Left forelimb (tissue), 1 donor: ENCODE results near the gene HAT1.
"Not testable (repeated sequence)": the region's sequence is repeated elsewhere in the genome, so short reads cannot be mapped to it uniquely, and the experiment has no call there.

Source experiments
- DNase-seq: peaks from one replicate; pipeline ENCODE4 v3.0.0-alpha.2; 2018; ENCODE audit warnings: low spot score

The HAT1 gene

DNA sequence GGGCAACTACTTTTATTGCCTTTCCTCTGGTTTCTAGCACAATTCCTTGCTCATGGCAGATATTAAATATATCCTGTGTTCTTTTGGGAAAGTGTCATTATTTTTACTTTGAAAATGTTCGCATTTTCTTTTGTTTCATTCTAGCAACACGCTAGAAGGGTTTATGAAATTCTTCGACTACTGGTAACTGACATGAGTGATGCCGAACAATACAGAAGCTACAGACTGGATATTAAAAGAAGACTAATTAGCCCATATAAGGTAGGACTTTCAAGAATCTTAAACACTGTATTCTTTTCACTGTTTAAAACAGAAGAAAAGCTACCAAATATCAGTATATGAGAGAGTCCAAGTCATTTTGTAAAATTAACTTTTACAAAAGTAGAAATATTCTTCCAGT, 56.8 kb downstream of the HAT1 start:
- no peak for DNase-seq

DNA sequence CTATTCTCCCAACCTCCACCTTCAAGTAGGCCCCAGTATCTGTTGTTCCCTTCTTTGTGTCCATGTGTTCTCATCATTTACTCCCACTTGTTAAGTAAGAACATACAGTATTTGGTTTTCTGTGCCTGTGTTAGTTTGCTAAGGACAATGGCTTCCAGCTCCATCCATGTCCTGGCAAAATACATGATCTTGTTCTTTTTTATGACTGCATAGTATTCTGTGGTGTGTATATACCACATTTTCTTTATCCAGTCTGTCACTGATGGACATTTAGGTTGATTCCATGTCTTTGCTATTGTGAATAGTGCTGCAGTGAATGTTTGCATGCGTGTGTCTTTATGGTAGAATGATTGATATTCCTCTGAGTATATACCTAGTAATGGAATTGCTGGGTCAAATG, 61.7 kb downstream of the HAT1 start:
- DNase-seq, result not testable (repeated sequence)

DNA sequence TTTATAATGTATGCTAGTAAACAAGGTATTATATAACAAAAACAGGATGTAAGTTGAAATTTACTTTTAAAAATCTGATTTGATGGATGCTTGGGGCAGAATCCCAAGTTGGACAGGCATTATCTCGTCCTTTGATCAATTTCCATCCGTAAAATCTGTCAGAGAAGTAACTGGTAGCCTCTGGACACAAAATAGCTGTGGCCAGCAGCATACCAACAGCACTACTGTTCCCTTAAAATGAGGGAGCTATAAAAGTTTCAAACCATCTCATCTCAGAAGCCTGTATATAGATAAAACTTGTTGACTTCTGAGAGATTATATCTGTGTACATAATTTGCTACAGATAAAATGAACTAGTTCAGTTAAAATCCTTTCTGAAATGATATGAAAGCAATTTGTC, 62.8 kb downstream of the HAT1 start:
- no peak for DNase-seq

DNA sequence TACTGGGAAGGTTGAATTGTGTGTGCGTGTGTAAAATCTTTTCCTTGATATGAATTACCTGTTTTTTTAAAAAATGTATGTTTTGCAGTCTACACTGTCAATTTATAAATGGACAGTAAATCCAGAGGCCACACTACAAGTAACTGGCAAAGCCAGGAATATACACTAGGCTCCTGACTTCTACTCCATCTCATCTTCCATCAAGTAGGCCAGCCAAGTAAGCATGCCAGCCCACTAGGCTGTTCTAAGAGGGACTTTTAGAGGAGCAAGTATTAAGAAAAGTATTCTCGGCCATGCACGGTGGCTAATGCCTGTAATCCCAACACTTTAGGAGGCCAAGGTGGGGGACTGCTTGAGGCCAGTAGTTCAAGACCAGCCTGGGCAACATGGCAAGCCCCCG, 64.5 kb downstream of the HAT1 start:
- no peak for DNase-seq

DNA sequence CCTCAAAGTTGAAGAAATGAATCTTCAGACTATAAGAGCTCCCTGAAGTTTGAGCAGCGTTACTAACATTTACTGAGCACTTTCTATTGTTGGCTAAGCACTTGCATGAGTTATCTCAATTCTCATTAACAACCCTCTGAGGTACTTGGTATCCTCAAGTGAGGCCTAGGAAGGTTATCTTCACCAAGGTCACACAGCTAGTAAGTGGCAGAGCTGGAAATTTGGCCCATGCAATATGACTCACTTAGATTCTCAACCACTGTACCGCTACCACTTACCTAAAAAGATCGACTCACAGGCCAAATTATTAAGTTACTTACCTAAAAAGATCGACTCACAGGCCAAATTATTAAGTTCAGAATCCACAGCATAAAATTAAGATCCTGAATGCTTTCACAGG, 68.8 kb downstream of the HAT1 start:
- no peak for DNase-seq

DNA sequence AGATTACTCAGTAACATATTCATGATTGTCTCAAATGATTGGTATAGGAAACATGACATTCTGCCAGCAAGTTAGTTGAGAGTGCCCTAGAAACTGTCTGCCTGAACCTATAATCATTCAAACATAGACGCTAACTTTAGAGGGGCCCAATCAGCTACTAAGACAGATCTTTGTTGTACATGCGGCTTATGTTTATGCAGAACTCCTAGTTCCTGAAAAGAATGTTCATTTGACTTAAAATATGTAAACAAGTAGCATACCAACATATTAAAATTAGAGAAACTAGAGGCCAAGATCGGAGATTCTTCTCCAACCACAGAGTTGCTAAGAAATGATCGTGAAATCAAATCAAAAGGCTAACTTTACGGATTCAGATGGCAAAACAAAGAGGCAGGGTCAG, 73.3 kb downstream of the HAT1 start:
- no peak for DNase-seq

DNA sequence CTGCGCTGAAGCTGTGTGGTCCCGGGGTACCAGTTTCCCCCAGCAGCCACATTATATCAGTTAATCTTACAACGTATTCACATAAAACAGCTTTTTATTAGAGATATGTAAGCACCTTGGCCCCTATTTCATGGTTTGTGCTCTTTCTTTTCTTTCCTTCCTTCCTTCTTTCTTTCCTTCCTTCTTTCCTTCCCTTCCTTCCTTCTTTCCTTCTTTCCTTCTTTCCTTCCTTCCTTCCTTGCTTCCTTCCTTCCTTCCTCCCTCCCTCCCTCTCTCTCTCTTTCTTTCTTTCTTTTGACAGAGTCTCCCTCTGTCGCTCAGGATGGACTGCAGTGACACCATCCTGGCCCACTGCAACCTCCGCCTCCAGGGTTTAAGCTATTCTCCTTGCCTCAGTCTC, 73.8 kb downstream of the HAT1 start:
- DNase-seq, result no peak

DNA sequence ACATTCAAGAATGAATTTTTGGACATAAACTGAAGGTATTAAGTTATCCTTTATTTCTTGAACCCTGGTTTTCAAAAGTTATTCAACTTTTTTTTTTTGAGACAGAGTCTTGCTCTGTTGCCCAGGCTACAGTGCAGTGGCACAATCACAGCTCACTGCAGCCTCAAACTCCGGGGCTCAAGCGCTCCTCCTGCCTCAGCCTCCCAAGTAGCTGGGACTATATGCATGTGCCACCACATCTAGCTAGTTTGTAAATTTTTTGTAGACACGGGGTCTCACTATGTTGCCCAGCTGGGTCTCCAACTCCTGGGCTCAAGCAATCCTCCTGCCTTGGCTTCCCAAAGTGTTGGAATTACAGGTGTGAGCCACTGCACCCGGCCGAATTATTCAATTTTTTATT, 74.8 kb downstream of the HAT1 start:
- DNase-seq, result not testable (repeated sequence)

DNA sequence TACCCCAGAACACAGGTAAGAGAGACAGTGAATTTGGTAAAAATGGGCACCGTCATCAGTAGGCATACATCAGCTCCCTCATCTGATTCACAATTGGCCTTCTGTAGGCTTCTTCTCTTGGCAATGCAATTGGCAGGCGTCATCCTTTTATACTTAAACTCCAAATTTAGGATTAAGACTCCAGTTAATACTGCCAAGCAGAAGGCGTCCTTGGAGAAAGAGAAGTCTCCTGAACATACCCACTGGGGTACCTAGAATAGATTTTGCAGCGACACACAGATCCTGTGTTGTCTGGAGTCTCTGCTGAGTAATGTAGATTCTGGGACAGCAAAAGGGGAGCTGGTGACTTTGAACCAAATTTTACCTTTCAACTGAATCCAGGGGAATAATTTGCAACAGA, 76.9 kb downstream of the HAT1 start:
- no peak for DNase-seq

DNA sequence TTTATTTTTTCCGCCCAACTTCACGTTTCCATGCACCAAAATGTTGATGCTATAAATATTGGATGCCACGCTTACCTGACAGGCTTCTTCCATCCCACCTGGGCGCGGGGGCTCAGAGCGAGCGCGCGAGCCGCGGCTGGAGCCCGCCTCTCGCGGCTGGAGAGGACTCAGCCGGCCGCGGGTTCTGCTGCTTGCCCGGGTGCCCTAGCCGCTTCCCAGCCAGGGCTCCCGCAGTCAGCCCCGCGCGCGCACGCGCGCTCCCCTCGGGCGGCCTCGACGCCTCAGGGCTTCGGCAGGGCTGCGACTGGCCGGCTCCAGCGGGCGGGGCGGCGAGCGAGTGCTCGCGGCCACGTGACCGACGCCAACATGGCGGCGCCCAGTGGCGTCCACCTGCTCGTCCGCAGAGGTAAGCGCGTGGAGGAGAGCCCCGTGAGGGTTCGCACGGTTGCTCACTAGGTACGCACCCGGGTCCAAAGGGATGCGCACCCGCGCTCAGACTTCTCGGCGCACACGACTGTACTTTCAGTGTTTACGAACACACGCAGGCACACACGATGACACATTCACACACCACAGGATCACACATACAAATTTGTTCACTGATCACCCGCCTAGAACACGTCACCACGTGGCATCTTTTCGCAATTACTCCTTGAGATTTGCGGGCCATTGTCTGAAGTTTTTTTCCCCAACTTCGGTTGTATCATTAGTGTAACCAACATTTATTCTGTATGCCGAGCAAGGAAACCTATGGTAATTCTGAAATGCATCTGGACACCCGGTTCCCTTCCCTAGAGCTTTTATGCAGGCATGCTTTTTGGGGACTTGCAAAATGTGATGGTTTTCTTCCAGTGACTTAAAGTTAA, 77.6 kb downstream of the HAT1 start, which contains the start of gene METAP1D:
Gene METAP1D, plus strand, starts transcription at position 350 of the 866 bp plus-strand sequence. Its CDS starts 17 bp downstream, at position 367.
- DNase-seq, result peak; percentile 92

DNA sequence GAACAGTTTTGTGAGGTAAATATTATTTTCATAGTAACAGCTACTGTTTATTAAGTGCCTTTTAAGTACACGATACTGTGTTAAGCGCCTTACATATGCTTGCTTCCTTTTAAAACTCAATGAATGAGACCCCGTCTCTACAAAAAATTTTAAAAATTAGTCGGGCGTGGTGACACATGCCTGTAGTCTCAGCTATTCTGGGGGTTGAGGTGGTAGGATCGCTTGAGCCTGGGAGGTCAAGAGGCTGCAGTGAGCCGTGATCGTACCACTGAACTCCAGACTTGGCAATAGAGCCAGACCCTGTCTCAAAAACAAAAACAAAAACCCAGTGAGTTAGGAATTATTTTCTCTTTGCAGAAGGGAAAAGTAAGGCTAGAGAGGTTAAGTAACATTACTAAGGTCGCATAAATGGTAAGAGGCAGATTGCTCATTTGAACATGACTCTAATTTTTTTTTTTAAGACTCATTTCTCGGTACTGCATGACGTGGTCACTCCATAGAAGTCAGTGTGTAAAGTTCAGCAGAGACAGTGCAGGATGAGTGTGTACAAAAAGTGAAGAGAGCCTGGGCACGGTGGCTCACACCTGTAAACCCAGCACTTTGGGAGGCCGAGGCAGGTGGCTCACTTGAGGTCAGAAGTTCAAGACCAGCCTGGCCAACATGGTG, 78.6 kb downstream of the HAT1 start:
- no peak for DNase-seq

DNA sequence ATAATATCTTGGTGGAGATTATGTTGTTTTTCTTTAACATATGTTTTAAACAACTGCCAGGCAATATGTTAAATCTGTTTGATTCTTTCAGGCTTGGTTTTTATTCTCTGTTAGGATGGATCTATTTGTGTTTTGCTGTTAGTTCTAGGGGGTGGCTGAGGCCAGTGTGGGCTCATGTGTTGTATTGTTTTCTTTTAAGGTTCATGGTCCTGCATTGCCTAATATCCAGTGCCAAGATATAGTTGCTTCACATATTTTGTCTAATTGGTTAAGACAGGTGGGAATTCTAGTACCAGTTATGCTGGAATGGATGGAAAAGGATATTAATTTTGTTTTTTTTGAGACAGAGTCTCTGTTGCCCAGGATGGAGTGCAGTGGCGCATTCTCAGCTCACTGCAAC, 85.1 kb downstream of the HAT1 start:
- DNase-seq, result no peak

DNA sequence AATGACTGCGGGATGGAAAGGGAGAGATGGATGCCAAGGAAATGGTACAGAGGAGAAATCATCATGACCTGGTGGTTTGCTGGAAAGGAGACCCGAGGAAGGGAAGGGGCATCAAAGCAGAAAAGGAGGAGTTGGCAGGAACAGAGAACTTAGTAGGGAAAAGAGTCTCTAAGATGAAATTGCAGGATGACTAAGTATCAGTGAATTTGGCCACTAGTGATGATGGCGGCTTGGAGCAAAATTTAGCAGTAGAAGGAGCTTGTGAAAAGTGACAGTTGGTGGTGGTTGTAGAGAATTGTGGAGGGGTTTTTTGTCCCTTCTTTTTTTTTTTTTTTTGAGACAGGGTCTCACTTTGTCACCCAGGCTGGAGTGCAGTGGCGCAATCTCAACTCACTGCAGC, 87.6 kb downstream of the HAT1 start:
- no peak for DNase-seq

DNA sequence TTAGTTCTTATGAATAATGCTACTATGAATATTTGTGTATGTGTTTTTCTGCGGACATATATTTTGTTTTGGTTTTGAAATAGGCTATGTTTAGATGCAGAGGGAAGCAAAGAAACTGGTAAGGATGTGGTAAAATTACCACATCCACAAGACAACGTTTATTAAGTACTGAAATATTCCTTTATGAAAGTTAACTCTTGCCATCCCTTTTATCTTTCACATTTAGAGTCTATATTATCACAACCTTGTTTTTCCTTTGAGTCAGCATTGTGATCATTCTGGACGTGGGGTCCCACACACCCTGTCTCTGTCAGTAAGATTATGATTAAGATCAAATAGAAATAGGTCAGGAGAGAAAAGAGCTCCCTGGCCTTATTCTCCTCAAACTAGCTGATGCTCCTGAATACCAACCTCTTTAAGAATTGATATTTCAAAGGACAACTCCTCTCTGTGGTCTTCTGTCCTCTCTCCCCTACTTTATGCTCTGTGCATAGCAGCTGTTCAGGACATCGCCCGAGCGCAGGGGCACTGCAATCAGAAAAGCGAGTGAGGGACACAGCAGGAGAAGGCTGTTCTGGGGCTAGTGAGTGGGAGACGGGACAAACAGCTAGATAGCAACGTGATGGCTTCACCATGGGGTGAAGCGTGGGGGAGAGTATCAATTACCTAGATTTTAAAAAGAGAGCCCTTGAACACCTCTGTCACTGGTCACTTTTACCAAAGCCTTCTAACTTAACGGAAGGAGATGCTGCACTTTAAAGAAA, 89.7 kb downstream of the HAT1 start:
- DNase-seq, result no peak

DNA sequence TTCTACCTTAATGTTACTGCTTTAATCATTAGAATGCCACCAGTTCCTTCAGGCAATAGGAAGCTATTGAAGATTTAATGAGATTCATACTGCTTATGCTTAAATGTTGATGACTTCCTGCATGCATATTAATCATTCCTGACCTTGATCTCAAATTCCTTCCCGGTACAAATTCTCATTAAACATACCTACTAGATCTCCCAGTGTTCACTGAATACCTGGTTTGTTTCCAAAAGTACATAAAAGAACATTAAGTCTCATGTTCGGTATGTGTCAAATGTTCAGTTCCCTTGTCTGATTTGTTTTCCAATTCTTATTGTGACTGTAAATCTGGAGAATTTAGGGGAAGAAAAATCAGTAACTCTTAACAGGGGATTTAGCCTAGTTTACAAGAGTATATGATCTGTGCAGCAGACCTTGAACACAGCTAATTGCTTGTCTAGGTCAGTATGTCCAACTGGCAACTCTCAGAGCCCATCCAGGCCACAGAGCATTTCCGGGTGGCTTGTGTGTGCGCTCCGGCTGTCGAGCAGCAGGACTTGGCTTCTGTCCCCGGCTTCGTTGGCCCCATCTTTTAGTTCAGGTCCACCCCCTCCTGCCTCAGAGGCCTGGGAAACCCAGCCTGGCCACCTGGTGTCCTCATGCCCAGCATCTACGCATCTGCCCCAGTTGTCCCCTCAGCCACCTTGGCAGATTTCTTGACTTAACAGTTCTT, 90.6 kb downstream of the HAT1 start:
- DNase-seq, result no peak

DNA sequence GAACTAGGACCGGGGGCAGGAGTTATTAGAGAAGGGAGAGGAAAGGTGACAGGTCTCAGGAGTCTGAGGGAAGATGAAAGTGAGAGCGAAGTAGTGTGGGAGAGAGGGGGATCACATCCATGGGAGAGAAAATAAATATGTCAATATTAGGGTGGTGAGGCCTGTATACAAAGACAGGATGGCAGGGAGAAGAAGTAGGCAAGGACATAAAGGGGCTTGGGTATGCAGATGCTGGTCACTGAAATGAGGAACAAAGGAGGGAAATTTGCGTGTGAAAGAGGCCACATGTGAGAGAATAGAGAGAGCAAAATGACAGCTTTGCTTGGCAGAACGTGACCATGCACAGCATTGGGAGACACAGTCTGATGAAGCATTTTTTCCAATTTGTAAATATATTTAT, 91.1 kb downstream of the HAT1 start:
- DNase-seq, result no peak

DNA sequence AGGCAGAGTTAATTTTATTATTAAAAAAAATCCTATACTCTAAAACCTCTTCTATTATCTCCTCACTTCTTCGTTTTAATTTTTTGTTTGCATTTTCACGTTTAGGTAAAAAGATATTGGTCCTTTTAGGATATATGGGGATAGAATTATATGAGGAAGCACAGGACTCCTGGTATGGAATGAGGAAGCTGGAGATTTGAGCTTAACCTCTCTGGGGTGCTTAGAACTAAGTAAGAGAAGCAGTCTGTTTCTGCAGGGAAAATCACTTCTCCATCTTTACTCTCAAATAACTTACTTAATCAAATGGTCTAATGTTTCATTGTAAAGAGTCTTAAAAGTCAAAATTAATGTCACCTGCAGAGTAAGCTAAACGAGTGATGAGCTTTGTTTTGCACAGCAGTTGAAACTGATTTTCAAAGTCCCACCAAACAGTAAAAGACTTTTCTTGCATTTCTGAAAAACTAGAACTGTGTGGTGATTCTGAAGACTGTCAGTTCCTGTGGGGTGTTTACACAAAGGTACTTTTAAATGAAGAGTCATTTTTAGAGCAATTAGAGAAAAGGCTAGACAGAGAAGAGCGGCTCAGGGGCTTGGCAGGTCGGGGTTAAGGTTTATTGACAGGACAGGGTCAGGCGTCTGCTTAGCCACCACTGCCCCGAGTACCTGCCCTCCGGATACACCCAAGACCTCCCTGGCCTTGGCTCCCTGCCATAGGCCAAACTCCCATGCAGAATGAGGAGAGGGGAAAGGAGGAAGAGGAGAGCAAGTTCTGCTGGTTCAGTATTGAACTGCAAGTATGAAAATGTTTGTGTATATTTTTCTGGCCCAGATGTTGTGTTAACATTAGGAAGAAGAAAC, 99.0 kb downstream of the HAT1 start:
- DNase-seq, result no peak

DNA sequence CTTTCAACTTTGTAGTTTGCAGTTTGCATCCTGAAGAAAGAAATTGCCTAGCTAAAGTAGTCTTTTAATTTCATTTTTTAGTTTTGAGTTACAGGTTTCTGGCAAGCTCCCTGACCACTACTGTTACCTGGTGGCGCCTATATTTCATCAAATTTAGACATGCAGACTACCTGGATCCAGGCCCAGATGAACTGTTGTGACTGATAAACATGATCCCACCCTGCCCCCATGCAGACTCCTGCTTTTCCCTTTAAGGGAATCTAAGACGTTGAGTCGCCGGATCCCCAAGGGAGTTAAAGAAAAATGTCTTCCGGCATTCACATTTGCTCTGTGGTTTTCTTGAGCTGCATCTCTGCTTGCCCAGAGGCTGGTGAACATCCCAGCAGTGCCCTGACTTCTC, 99.7 kb downstream of the HAT1 start:
- DNase-seq, result no peak

DNA sequence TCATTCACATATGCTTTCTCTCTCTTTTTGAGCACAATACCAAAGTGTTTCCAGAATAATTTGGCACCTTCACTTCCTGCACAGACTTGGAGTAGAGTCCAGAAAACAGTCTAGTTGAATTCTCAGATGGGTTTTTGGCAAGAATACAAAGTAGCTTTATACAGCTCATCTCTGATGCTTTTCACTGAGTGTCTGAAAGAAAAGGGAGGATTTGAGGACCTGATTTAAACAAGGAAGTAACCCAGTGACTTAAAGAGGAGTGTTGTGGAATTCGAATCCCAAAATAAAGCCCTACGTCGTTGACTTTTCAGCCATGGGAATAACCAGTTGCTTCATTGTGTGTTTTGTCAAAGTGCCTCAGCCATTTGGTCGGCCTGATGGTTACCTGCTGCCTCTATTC, 109.3 kb downstream of the HAT1 start:
- no peak for DNase-seq
